ENCODE results near the gene ZNF423.

ZNF423 gene

DNA sequence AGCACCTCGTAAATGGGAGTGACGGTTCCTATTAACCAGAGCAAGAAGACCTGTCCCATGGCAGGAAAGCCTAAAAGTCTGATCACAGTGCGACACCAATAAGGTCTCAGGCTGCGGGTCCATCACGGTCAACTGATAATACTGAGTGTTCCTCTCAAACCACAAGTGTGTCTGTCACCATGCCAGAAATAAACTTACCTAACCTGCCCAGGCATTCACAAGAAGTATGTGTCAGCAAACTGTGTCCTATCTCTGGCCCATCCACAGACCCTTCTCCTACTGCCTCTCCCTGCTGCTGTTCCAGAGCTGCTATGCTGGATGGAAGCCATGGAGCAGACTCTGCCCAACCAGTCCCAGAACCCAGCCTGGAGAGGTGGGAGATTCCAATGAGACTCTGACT, 73.5 kb downstream of the ZNF423 start:
- DNase-seq (ENCODE audit: low read depth), result no peak

DNA sequence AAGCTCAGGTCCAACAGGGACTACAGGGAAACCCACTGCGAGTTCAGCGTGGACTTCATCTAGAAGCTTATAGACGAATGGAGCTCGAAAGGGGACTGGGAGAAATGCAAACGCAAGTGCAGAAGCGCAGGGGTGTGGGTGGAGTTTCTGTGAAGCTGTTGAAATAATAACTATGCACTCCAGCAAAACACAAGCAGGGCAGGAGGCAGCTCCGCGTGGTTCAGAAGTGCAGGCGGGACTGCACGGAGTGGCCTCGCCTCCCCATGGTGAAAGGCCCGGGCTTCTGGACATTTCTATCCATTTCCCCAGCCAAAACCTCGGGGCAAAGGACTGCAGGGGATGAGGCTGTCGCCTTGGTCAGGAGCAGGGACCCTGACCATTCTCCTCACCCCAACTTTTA, 74.5 kb downstream of the ZNF423 start:
- DNase-seq (ENCODE audit: low read depth), result no peak

DNA sequence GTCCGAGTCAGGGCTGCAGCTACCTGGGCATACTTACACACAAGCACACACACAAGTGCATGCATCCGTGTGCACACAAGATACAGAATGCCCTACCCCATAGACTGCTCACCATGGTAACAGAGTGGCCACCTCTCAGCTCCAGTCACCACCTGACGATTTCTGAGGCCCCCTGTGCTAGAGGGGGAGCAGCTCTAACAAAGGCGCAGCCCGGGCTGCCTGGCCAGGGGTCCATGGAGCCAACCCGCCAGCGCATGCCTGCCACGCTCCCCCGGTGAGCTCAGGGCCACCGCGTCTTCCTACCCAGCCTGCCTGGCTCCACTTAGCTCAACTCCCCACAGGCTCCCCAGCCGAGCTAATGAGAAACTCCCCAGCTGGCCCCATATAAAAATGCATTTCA, 75.5 kb downstream of the ZNF423 start:
- no peak for DNase-seq (ENCODE audit: low read depth)

DNA sequence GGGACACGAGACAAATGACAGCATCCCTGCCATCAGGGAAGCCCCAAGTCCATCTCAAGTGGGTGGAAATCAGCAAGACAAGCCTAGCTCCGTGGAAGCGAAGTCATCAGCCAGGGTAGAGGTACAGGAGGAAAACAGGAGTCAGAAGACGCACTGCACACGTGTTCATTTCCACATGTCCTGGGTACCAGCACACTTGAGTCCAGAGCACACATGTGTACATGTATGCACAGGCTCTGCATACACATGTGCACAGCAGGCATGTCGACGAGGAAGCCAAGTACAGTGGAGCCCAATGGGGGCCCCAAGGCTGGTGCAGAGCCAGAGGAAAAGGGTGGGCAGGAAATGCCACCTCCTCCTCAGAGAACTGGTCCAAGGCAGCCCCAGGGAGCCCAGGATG, 75.9 kb downstream of the ZNF423 start:
- no peak for DNase-seq (ENCODE audit: low read depth)

DNA sequence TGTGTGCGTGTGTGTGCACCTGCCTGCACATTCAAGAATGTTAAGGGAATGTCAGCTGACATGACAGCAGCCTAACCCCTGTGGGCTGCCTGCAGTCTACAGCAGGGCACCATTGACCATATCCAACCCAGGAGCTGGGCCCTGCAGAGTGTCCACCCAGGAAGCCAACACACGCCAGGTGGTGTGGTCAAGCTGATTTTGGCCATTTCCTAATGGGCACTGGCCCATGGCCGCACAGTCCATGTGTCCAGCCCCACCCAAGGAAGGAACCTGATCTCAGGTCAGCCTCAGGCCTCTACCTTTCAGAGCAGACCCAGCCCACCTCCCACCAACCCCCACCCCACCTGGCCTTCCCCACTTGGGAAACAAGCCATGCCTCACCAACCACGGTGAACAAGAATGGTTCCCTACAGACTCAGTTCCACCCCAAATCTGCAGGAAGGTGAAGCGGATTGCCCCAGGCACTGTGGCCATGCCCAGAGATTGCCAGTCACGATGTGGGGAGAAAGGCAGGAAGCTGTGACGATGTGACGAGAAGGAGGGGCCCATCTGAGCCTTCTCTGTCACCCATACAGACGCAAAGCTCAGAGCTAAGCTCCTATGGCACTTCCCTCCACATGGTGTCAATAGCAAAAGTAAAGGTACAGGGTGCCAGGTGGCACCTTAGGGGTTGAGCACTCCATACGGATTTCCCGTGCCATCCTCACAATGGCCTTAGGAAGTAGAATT, 77.5 kb downstream of the ZNF423 start:
- no peak for DNase-seq (ENCODE audit: low read depth)

DNA sequence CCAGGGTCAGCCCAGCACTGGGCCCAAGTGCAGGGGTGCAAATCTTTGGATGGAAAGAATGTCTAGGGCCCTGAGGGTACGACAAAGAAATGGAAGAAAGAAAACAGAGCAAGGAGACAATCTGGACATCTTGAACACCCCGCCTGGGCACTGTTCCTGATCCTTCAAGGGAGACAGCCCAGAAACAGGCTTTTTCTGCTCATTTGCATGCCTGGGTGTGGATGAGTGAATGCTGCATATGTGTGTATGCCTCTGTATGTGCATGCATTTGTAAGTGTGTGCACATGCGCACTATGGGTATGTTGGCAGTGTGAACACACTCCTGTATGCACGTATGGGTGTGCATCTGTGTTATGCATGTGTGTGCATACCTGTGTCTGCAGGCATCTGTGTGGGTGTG, 79.2 kb downstream of the ZNF423 start:
- DNase-seq (ENCODE audit: low read depth), result no peak

DNA sequence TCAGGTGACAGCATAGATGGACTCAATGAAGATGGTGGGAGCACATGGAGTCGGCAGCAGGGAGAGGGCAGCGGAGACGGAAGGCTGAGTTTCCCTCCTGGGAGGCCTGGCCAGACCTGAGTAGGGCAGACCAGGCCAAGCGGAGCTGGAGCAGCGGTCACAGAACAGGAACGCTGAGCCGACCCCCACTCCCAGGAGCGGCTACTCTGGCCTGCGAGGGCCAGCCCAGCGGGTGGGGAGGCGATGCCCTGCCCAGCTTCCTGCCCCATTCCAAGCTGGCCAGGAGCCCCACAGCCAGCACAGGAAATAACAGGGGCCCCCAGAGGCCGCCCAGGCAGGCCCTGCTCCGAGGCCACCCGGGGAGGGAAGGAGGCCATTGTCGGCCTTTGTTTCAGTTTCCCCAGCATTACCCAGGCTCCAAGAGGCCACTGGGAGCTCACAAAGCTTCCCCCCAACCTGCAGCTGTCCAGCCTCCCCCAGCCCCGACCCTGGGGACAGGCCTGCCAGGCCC, 79.8 kb downstream of the ZNF423 start:
- no peak for DNase-seq (ENCODE audit: low read depth)

DNA sequence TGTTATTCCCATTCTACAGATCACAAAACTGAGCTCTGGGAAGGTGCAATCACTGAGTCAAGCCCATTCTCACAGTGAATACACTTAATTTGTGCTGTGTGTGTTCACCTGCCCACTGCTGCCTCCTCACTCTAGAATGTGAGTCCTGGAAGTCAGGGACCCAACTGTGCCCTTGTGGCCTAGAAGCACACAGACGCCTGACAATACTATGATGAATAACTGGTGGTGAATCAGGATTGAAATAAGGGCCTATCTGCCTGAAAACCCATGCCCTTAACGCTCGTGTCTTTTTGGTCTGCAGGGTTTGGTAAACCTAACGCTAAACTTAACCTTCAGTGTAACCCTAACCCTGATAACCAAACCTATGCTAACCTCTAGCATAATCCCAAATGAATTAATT, 80.3 kb downstream of the ZNF423 start:
- no peak for DNase-seq (ENCODE audit: low read depth)

DNA sequence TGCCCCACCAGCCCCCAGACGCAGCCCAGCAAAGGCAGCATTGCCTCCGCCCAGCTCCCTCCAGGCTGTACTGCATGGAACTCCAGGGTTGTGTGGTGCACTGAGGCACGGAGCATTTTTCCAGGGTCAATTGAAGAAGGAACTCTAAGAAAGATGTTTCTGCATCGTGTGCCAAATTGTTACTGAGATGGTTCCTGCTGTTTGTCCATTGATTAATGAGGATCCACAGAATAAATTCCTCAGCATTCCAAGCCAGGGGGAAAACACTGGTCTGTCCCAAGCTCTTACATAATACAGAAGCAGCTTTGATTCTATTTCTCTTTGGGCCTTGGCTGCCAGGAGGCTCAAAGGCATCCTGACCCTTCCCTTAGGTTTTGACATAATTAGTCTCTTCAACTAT, 80.9 kb downstream of the ZNF423 start:
- DNase-seq (ENCODE audit: low read depth), result no peak

DNA sequence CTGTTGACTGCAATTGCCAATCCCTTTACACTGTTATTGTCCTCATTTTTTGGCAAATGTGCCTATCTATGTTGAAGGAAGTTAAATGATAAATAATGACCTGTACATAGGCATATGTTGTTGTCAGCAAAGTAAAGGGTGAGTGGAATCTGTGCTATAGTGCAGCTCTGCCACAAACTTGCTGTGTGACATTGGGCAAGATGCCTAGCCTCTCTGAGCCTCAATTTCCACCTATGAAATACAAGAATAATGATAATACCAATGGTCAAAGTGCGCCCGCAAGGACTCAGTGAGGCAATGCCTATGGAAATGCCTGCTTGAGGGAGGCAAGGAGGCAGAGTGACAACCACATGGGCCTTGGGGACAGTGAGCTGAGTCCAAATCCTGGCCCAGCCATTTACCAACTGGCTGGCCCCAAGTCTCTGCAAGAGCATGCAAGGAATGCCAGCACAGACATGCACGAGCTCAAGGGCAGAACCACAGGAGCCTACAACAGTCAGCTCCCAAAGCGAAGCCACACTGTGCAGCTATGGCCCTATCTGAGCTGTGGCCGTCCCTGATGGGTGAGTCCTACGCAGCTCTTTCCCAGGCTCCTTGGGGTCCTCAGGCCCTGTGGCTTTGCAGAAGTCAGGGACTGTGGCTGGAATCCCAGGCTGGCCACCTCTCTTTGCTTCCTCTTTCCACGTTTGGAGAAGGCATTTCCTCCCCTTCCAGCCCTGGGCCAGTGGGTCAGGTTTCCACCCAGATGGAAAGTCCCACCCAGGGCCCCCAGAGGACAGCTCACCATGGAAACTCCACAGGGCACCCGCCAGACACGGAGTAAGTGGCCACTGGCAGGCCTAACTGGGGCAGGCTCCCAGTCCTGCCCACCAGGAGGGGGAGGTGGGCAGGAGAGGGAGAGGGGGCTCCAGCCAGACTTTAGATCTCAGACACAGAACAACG, 82.1 kb downstream of the ZNF423 start:
- no peak for DNase-seq (ENCODE audit: low read depth)

DNA sequence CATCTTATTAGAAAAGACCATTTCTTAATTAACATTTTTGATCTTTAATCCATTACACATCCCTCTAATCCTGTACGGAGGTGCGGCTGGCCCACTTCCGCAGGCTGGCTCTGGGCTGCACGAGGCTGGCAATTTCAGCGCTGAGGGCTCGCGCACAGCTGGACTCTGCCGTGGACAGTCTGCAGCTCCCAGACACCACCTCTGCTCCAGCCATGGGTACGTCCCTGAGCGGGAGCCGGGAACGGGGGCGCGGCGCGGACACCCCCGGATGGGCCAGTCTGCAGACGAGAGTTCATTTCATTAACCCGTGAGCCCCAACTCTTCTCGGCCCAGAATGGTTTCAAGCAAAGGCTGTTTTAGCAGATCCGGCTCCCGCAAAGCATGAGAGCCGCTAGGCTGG, 87.9 kb downstream of the ZNF423 start:
- DNase-seq (ENCODE audit: low read depth), result no peak

DNA sequence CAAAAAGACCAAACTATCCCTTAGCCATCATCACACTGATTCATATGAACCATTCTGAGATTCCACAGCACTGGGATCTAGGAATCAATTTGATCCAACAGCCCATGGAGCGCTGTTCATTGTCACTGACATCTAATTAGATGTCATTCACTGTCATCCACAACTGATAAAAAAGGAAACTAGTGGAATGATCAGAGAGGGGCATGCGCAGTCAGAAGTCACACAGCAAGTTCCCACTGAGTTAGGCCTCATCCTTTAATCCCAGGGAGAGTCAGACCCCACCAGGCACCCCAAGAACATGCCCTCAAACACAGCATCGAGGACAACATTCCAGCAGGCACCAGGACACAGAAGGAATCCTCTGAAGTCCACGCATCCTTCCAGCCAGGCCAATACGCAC, 88.5 kb downstream of the ZNF423 start:
- DNase-seq (ENCODE audit: low read depth), result no peak

DNA sequence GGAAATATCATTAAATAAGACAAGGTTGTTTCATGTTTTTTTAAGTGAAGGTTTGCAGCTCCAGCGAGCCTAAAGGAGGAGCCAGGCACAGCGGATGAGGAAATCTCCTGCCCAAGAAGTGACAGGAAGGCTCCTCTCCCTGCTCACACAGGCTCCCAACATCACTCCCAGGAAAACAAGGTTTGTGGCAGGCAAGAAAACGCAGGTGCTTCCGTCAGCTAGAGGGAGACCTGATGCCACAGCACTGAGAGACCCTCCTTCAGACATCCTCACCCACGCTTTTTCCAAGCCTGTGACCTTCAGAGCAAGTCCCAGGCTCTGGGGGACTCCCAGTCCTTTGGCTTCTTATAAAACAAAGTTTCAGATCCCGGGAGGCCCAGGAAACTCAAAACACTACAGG, 89.7 kb downstream of the ZNF423 start:
- DNase-seq (ENCODE audit: low read depth), result no peak

DNA sequence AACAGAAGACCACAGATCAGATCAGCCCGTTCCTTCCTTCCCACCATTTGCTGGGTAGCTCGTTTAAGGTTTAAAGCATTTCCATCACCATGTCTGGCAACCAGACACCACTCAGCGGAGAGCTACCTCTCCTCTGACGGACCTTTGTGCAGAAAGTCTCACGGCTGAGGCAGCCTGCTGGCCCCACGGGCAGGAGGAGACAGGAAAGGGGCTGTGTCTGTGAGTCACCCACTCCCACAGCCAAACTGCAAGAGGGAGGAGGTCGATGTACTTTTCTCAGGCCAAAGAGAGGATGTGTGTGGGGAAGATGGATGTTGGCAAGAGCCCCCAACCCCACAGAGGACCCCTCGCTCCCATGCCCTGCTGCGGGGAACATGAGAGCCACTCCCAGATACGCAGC, 92.1 kb downstream of the ZNF423 start:
- no peak for DNase-seq (ENCODE audit: low read depth)

DNA sequence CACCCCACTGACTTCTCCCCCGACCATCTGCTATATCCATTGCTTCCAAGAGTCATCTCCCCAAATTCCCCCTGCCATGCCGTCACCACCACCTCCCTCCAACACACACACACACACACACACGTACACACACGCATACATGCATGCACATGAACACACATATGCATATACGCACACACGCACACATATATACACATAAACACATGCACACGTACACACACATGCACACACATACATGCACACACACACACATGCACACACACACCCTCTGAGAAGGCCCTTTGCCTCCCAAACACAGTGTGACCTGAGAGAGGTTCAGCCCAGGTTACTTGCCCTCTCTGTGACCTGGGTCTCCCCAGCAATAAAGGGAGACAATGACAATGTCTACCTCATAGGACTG, 95.1 kb downstream of the ZNF423 start:
- DNase-seq (ENCODE audit: low read depth), result no peak

DNA sequence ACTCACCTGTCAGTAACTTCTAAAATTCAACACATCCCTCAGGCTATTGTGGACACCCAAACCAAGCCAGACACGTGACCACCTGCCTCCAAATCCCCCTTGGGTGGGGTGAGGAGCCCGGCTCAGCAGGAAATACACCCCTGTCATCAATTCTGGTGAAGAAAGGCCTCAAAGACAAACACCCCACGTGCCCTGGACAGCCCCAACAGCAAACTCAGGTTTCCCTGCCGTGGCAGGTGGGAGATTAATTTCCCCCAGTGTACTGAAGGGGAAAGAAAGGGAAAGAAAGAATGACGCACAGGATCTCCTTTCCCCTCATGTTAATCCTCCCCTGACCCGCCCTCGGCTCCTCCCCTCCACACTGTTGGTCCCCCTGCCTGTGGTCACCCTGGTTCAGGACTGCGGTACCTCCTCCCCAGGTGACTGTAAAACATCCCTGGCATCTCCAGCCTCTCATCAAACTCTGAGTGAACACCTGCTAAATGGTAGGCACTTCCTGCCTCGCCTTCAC, 98.3 kb downstream of the ZNF423 start:
- DNase-seq (ENCODE audit: low read depth), result no peak

DNA sequence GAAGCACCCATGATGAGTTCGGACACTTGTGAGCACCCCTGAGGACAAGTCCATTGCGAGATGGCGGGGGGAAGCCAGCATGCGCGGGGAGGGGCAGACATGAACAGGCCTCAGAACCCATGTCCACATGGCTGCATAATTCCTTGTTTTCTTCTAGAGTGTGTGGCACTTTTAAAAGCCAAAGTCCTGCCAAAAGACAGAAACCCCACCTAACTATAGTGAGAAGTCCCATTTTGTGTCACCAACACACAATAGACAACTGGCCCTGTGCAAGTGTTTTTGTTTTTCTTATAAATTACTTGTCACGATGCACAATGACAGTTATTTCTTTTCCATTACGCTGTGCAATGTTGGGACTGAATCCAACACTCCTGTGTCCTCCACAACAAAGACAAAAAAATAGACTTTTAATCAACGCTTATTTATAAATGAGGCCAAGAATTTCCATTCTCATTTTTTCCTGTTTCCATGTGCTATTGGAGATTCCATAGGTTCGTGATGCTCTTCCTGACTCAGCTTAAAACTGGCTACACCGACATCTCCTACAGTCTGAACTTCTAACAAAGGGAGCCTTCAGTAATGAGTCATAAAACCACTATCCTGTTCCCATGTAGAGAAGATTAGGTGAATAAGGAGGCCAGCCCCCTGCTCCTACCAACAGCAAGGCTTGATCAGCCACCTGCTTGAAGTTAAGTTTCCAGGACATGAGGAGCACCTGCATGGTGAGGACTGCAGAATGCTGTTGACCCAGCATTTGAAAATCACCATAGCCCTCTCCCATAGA, 98.9 kb downstream of the ZNF423 start:
- no peak for DNase-seq (ENCODE audit: low read depth)

DNA sequence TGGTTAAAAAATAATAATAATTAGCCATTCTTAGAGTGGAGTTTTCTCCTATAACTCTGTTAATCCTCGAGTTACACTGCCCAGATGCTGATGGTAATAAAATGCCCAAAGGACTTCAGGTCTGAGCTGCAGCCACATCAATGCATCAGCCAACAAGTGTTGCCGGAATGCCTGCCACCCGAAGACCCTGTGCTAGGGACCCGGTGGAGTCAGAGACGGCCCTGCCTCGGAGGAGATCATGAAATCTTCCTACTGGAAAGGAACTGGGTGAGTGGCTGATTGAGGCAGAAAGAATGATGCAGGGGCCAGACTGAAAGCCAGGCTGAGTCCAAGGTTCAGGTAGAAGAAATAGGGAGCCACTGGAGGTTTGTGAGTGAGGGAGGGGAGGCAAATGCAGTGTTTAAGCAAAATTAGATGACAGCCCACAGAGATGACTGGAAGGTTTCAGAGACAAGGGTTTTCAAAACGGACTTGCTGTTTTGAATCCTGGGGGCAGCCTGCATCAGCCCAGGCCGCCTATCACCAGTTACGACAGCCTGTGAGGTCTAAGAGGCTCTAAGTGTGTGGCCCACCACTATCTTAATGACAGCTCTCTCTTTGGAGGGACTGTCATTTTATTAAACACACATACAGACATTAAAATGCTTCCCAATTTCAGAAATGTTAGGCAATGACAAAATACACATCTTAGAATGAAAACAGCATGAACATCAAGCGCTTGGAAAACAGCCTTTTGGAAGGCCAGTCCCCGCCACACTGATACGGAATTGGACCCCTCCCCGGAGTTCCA, 100.0 kb downstream of the ZNF423 start:
- DNase-seq (ENCODE audit: low read depth), result no peak

DNA sequence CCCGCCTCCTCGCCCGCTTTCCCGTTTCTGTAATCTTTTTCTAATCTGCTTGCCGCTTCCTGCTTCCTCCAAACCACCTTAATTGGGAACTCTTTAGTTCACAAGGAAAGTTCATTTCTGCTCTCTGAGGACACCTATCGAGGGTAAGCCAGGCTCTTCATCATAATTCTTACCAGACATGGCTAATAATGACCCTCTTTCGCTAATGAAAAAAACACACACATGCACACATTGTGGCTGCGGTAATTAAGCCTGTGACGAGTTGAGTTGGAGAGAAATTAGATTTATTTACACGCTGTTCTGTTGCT, 100.6 kb downstream of the ZNF423 start:
- peak; percentile 7 for DNase-seq (ENCODE audit: low read depth)

DNA sequence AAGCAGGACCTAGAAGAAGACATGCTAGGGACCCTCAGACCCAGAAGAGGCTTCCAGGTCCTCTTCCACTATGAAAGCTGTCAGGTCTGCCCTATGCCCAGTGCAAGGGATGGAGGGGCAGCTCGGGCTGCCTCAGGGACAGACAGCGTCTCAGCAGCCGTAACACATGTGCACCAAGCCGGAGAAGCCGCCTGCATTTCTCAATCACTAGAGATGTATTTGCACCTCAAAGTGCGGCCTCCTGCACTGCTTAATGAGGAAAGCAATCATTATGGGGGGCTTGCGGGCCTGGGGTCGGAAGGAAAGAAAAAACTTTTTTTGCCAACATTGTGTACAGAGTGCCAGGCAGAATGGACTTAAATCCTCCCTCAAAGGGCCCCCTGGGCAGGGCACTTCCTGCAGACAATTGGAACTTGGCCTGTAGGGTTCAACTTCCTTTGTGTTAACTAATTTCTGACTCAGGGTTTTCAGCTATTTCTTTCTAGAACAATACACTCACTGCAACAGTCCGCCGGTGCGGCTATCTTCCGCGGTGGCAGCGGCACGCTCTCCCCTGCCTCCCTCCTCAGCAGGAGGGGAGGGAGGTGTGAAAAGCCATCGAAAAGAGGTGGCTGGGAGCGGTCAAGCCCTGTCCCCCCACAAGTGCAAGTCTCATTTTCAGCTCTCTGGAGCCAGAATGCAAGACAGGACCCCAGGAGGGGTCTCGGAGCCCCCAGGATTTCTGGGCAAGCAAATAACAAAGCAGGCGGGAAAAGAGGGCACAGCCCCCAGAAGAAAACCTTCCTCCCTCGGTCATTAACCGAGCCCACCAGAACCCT, 101.2 kb downstream of the ZNF423 start:
- no peak for DNase-seq (ENCODE audit: low read depth)

Data from GM04504 (cell line).